Endothelial cell of umbilical vein (primary cell): ENCODE data around the gene SPATA3. TPM values are rescaled to one million over a fixed set of nuclear protein-coding genes. Genes with fewer than 3 reads are reported as not detected.

Source experiments
- BruUV-seq: library from RNA; stranded (reverse); fragments of 400-500 nt; replicated peaks from 2 replicates; lab custom pipeline; 2021; lab: Mats Ljungman, UMichigan
- CTCF ChIA-PET: fragments of 300-600, 350-600 bp; sonication (Branson Sonifier 250); formaldehyde crosslinking; loops from one replicate; lab custom pipeline; 2021; ENCODE audit warnings: antibody characterized with exemption, inconsistent platforms; lab: Charles Lee
- POLR2A ChIA-PET: fragments of 300-600, 350-600 bp; sonication (Branson Sonifier 250); formaldehyde crosslinking; loops from one replicate; lab custom pipeline; 2021; ENCODE audit warnings: antibody characterized with exemption, inconsistent platforms; lab: Charles Lee
- DNase-seq: peaks from one replicate; pipeline ENCODE4 v3.0.0-alpha.2; 2011; ENCODE audit warnings: low read depth, low spot score
- FAIRE-seq: peaks from 2 replicates; lab custom pipeline; 2011; peaks lifted over from hg19 to GRCh38; lab: Jason Lieb, UNC
- H2AFZ ChIP-seq: 2 replicates; pipeline ENCODE4 v1.6.0; 2012; ENCODE audit warnings: low read depth, low read length, control low read depth, inconsistent platforms
- H3K27ac ChIP-seq: 2 replicates; pipeline ENCODE4 v1.5.1; 2011; ENCODE audit warnings: low read depth, mild to moderate bottlenecking, control low read depth, low read length, moderate library complexity; ENCODE audit not compliant: insufficient read depth
- H3K27me3 ChIP-seq, 2 experiments: 2 replicates each; pipeline versions ENCODE4 v1.6.0 to v1.6.1; 2011; ENCODE audit warnings: low read length in 2 of 2, mixed read lengths in 1 of 2; ENCODE audit not compliant: control insufficient read depth in 2 of 2, insufficient read depth in 2 of 2
- H3K36me3 ChIP-seq, 2 experiments: 2 replicates in 1 of 2; 3 replicates in 1 of 2; pipeline ENCODE4 v1.5.1; 2011; ENCODE audit warnings: low read length in 2 of 2, mild to moderate bottlenecking in 1 of 2, moderate library complexity in 1 of 2; ENCODE audit not compliant: control insufficient read depth in 2 of 2, insufficient read depth in 2 of 2; ENCODE audit errors: extremely low read depth in 1 of 2
- H3K4me1 ChIP-seq: 3 replicates; pipeline ENCODE4 v1.5.1; 2011; ENCODE audit warnings: mild to moderate bottlenecking, low read length; ENCODE audit not compliant: control insufficient read depth, insufficient read depth; ENCODE audit errors: extremely low read depth
- H3K4me2 ChIP-seq: 2 replicates; pipeline ENCODE4 v1.6.1; 2011; ENCODE audit warnings: low read length, control low read depth, mixed read lengths; ENCODE audit not compliant: insufficient read depth
- H3K4me3 ChIP-seq, 3 experiments: fragments of 200-600 bp in 1 of 3; sonication (generic), shearing (Covaris generic) in 1 of 3; replicated peaks in 1 of 3; 2 replicates each; pipeline ENCODE4 v1.5.1; 2011 to 2016; ENCODE audit warnings: control low read depth in 3 of 3, low read length in 3 of 3, mild to moderate bottlenecking in 2 of 3, inconsistent platforms in 1 of 3, low read depth in 1 of 3, moderate library complexity in 1 of 3; ENCODE audit not compliant: insufficient read depth in 1 of 3
- H3K79me2 ChIP-seq: 2 replicates; pipeline ENCODE4 v1.6.0; 2012; ENCODE audit warnings: low read length, inconsistent platforms; ENCODE audit not compliant: control insufficient read depth, insufficient read depth
- H3K9ac ChIP-seq: replicated peaks from 2 replicates; pipeline ENCODE3; 2011; ENCODE audit warnings: low read length, control low read depth; ENCODE audit not compliant: insufficient read depth; ENCODE audit errors: extremely low read depth
- H3K9me1 ChIP-seq: replicated peaks from 3 replicates; pipeline ENCODE4 v1.6.0; 2011; ENCODE audit warnings: mild to moderate bottlenecking, low read length; ENCODE audit not compliant: control insufficient read depth, insufficient read depth; ENCODE audit errors: extremely low read depth
- H3K9me3 ChIP-seq: replicated peaks from 2 replicates; pipeline ENCODE4 v1.5.1; 2012; ENCODE audit warnings: low read length, inconsistent platforms; ENCODE audit not compliant: control insufficient read depth, insufficient read depth
- H4K20me1 ChIP-seq: replicated peaks from 2 replicates; pipeline ENCODE3; 2011; ENCODE audit warnings: mild to moderate bottlenecking, low read length; ENCODE audit not compliant: control insufficient read depth, insufficient read depth; ENCODE audit errors: extremely low read depth
- CTCF ChIP-seq, 2 donors: IDR thresholded peaks; 1 replicate in 1 of 2; 2 replicates in 1 of 2; pipeline ENCODE4 v1.5.1; 2011; ENCODE audit warnings: low read length in 2 of 2, mild to moderate bottlenecking in 2 of 2, moderate library complexity in 2 of 2, control low read depth in 1 of 2, inconsistent platforms in 1 of 2, low read depth in 1 of 2; ENCODE audit not compliant: insufficient read depth in 1 of 2; ENCODE audit errors: extremely low read depth in 1 of 2
- FOS ChIP-seq: IDR thresholded peaks from 2 replicates; pipeline ENCODE4 v1.6.1; 2011; ENCODE audit warnings: mild to moderate bottlenecking, low read length, moderate library complexity, borderline replicate concordance; ENCODE audit not compliant: insufficient read depth
- GATA2 ChIP-seq: IDR thresholded peaks from 2 replicates; pipeline ENCODE4 v1.7.0; 2011; ENCODE audit warnings: low read depth, mild to moderate bottlenecking, moderate library complexity, mixed read lengths, low read length; ENCODE audit not compliant: insufficient read length, insufficient read depth
- MYC ChIP-seq: IDR thresholded peaks from one replicate; pipeline ENCODE4 v1.6.1; 2011; ENCODE audit warnings: mild to moderate bottlenecking, low read depth, low read length
- POLR2AphosphoS5 ChIP-seq: IDR thresholded peaks from 2 replicates; pipeline ENCODE4 v1.6.1; 2012; ENCODE audit warnings: low read depth, mild to moderate bottlenecking, control low read depth, low read length, moderate library complexity; ENCODE audit not compliant: insufficient read depth
- dilution Hi-C: fragments of 300-500 bp; cut with MboI; formaldehyde crosslinking; loops from one replicate; pipeline ENCODE4 v1.15.0; 2019; ENCODE audit warnings: low sequenced_read_pairs; ENCODE audit not compliant: extremely low pct_ligation_motif_present
- intact Hi-C: fragments of 100-400 bp; cut with micrococcal nuclease; formaldehyde crosslinking; loops from one replicate; pipeline ENCODE4 v1.10.0; 2022
- polyA plus RNA-seq, 4 experiments: library from polyadenylated mRNA; depleted of rRNA in 3 of 4; stranded (reverse) in 3 of 4; unstranded in 1 of 4; fragments of >200 nt; gene quantifications; 2 replicates each; pipeline versions ENCODE4 v1.2.1 to v1.2.3, GENCODE V29; 2011 to 2012; ENCODE audit warnings: missing spikeins in 1 of 4
- total RNA-seq: library from RNA; stranded (reverse); gene quantifications from 2 replicates; pipeline ENCODE4 v1.2.3, GENCODE V29; 2021

SPATA3 gene
- total and polyA plus RNA-seq, 2 donors (not counting 3 experiments of a cell fraction or from before 2014, with no cell fraction given) = not detected

- no TSS peak for BruUV-seq
- intact Hi-C loops (no loop called here), dilution Hi-C loops (no loop called here)
Observed at GRCh38 chr2:230964136-230964730, 31.7 kb upstream of the SPATA3 start.

More at GRCh38 chr2:230964136-230964730, 31.7 kb upstream of the SPATA3 start:
- Histone ChIP-seq H3K36me3 (no peaks in the 10 kb centered on the region), H3K4me3 (no peak overlapping the region), H3K4me2 (no peak overlapping the region), H3K79me2 (no peaks in the 10 kb centered on the region), H4K20me1 (no peaks in the 10 kb centered on the region), H3K27me3 (peaks cover 4 to 18% of the 10 kb centered on the region in 2 experiments), H3K9ac (no peak overlapping the region), H3K4me1 (no peaks in the 10 kb centered on the region), H2AFZ (no peak overlapping the region), H3K9me3 (no peaks in the 10 kb centered on the region), H3K27ac (no peak overlapping the region), H3K9me1 (no peaks in the 10 kb centered on the region)
- no peak for FAIRE-seq
- ChIA-PET CTCF (interaction anchor here (1.0 kb wide), 1 partner anchor 23 kb away, joined by 3 read pairs; no protein-coding TSS in a partner anchor), POLR2A (interaction anchor here (0.6 kb wide), 1 partner anchor 12 kb away, joined by 4 read pairs; no protein-coding TSS in a partner anchor)
- TF ChIP-seq CTCF (IDR thresholded peaks at IDR 0.05; ENCODE audit: extremely low read depth in 1 of 2, insufficient read depth in 1 of 2, low read depth in 1 of 2, low read length in 2 of 2) = no peak
- no peak for TF ChIP-seq POLR2AphosphoS5
- no peak for TF ChIP-seq MYC
- TF ChIP-seq GATA2 = no peak
- no peak for TF ChIP-seq FOS
- no peak for DNase-seq
